Natural killer cell (primary cell): ENCODE measurements around the gene ST6GAL1. TPM values are rescaled to one million over a fixed set of nuclear protein-coding genes. Genes with fewer than 3 reads are reported as not detected.

Experiments used
- ATAC-seq, 3 donors: fragments of 150-1000 bp in 2 of 3; fragments of 200-7000 bp in 1 of 3; cut with Tn5 transposase; 1 replicate in 1 of 3; 2 replicates in 2 of 3; pipeline ENCODE4 v1.10.0; 2021; ENCODE audit warnings: mild to moderate bottlenecking in 2 of 3, moderate library complexity in 2 of 3
- DNase-seq, 2 donors: peaks; one replicate each; pipeline versions ENCODE4 v3.0.0 to v3.0.0-alpha.2; 2013 to 2021; ENCODE audit warnings: mixed read lengths in 1 of 2
- H3K27ac ChIP-seq: one replicate; pipeline ENCODE4 v1.5.1; 2013; ENCODE audit warnings: mild to moderate bottlenecking, low read length
- H3K27me3 ChIP-seq: one replicate; pipeline ENCODE4 v1.6.1; 2013; ENCODE audit warnings: low read length; ENCODE audit not compliant: control insufficient read depth, insufficient read depth
- H3K36me3 ChIP-seq: one replicate; pipeline ENCODE4 v1.6.1; 2013; ENCODE audit warnings: low read length; ENCODE audit not compliant: control insufficient read depth, insufficient read depth
- H3K4me1 ChIP-seq: one replicate; pipeline ENCODE4 v1.6.1; 2013; ENCODE audit warnings: low read length; ENCODE audit not compliant: control insufficient read depth, insufficient read depth
- H3K4me3 ChIP-seq: one replicate; pipeline ENCODE4 v1.5.1; 2013; ENCODE audit warnings: low read length
- H3K9me3 ChIP-seq: one replicate; pipeline ENCODE4 v1.6.1; 2013; ENCODE audit warnings: low read length; ENCODE audit not compliant: control insufficient read depth, insufficient read depth
- H3K27ac Mint-ChIP-seq, 2 donors: one replicate each; pipeline ENCODE4 v1.8.0; 2022; ENCODE audit warnings: mild to moderate bottlenecking in 2 of 2, mixed read lengths in 2 of 2, moderate library complexity in 1 of 2
- H3K27me3 Mint-ChIP-seq, 2 donors: one replicate each; pipeline ENCODE4 v1.8.0; 2022; ENCODE audit warnings: low read depth in 2 of 2, mixed read lengths in 2 of 2
- H3K36me3 Mint-ChIP-seq: one replicate; pipeline ENCODE4 v1.8.0; 2022; ENCODE audit warnings: mixed read lengths
- H3K4me1 Mint-ChIP-seq, 2 donors: one replicate each; pipeline ENCODE4 v1.8.0; 2022; ENCODE audit warnings: mixed read lengths in 2 of 2
- H3K4me3 Mint-ChIP-seq: one replicate; pipeline ENCODE4 v1.8.0; 2022; ENCODE audit warnings: mild to moderate bottlenecking, moderate library complexity, mixed read lengths
- H3K9me3 Mint-ChIP-seq, 2 donors: one replicate each; pipeline ENCODE4 v1.8.0; 2022; ENCODE audit warnings: mixed read lengths in 2 of 2
- CTCF ChIP-seq: fragments of 200-600 bp; IDR thresholded peaks from one replicate; pipeline ENCODE4 v1.8.0; 2022; ENCODE audit warnings: antibody characterized with exemption
- WGBS: methylation state at CpG from one replicate; pipeline ENCODE4 v1.1.7; 2013; ENCODE audit warnings: missing lambda C conversion rate; ENCODE audit not compliant: insufficient coverage; 5-methylcytosine and 5-hydroxymethylcytosine counted together
- intact Hi-C: fragments of 100-400 bp; cut with micrococcal nuclease; formaldehyde crosslinking; loops from one replicate; pipeline ENCODE4 v1.14.2; 2022
- total RNA-seq, 4 donors: library from RNA; stranded (reverse); fragments of 120-200 nt in 1 of 4; gene quantifications; one replicate each; pipeline versions ENCODE4 v1.2.3 to v1.2.4, GENCODE V29; 2013 to 2022

The ST6GAL1 gene
- total RNA-seq, 3 donors from 2014 or later (not counting 1 experiment from before 2014, with no cell fraction given), result 121 to 182 (median 146) TPM

- Histone ChIP-seq H3K27me3 (no peaks in the 10 kb centered on the region), H3K9me3 (no peaks in the 10 kb centered on the region), H3K36me3 (peaks cover 16% of the 10 kb centered on the region), H3K4me1 (peaks cover 51% of the 10 kb centered on the region), H3K27ac (peak overlapping the region; percentile 67), H3K4me3 (no peak overlapping the region)
- no peak for TF ChIP-seq CTCF
- no peaks in the 10 kb centered on the region for H3K36me3 Mint-ChIP-seq
- H3K4me3 Mint-ChIP-seq, result peak overlapping the region; percentile 25
- WGBS, result 71% methylated on average over 4 of the region's 4 CpGs
- no peaks in the 10 kb centered on the region for H3K27me3 Mint-ChIP-seq
- peaks cover 49 to 55% of the 10 kb centered on the region in 2 donors for H3K4me1 Mint-ChIP-seq
- peaks cover 0 to under 1% of the 10 kb centered on the region in 2 donors for H3K9me3 Mint-ChIP-seq
- ATAC-seq, result peak in 1 of 3 donors; percentile 8
- no peak for DNase-seq
- intact Hi-C loops, result no loop called here
- H3K27ac Mint-ChIP-seq, result peak overlapping the region; percentile 51 to 81
Measured at GRCh38 chr3:187013159-187013716, 82.9 kb downstream of the ST6GAL1 start.

- Histone ChIP-seq H3K27ac (no peak overlapping the region), H3K27me3 (no peaks in the 10 kb centered on the region), H3K4me3 (no peak overlapping the region), H3K36me3 (peaks cover 16% of the 10 kb centered on the region), H3K9me3 (no peaks in the 10 kb centered on the region), H3K4me1 (peaks cover 51% of the 10 kb centered on the region)
- H3K9me3 Mint-ChIP-seq, result no peaks in the 10 kb centered on the region
- H3K4me3 Mint-ChIP-seq, result no peak overlapping the region
- DNase-seq (no peak), ATAC-seq (no peak)
- peak overlapping the region; percentile 73 to 76 for H3K27ac Mint-ChIP-seq
- no peak for TF ChIP-seq CTCF
- H3K27me3 Mint-ChIP-seq, result no peaks in the 10 kb centered on the region
- intact Hi-C loops, result no loop called here
- H3K36me3 Mint-ChIP-seq, result no peaks in the 10 kb centered on the region
- 100% methylated on average over 1 of the region's 2 CpGs for WGBS
- peaks cover 50 to 65% of the 10 kb centered on the region in 2 donors for H3K4me1 Mint-ChIP-seq
Measured at GRCh38 chr3:187014417-187014864, 84.1 kb downstream of the ST6GAL1 start.

GRCh38 chr3:187015903-187016638 lies 85.7 kb downstream of the ST6GAL1 start:
- H3K4me1 ChIP-seq, result peaks cover 66% of the 10 kb centered on the region
- Mint-ChIP-seq H3K36me3 (no peaks in the 10 kb centered on the region), H3K27ac (peak overlapping the region; percentile 73 to 76), H3K27me3 (no peaks in the 10 kb centered on the region), H3K4me1 (peaks cover 55 to 74% of the 10 kb centered on the region in 2 donors), H3K4me3 (no peak overlapping the region), H3K9me3 (no peaks in the 10 kb centered on the region)
- H3K27me3 ChIP-seq, result no peaks in the 10 kb centered on the region
- peak overlapping the region; percentile 69 for H3K27ac ChIP-seq
- intact Hi-C loops, result no loop called here
- no peaks in the 10 kb centered on the region for H3K9me3 ChIP-seq
- peaks cover 16% of the 10 kb centered on the region for H3K36me3 ChIP-seq
- no peak overlapping the region for H3K4me3 ChIP-seq
- ATAC-seq (peak in 2 of 3 donors; percentile 28 to 31), DNase-seq (peak in 1 of 2 donors; percentile 51)
- TF ChIP-seq CTCF, result no peak
- 70% methylated on average over 13 of the region's 14 CpGs for WGBS
